NCI-H128 (cell line): ENCODE measurements around the gene LGALS4.
"Not testable (repeated sequence)": the region's sequence is repeated elsewhere in the genome, so short reads cannot be mapped to it uniquely, and the experiment has no call there.

Source experiments
- DNase-seq: peaks from one replicate; lab custom pipeline; 2025; ENCODE audit not compliant: unreplicated experiment; lab: John Stamatoyannopoulos, UW

LGALS4 gene

GRCh38 chr19:38843175-38843758, 30.5 kb upstream of the LGALS4 start:
- no peak for DNase-seq

- DNase-seq, result no peak
Observed at GRCh38 chr19:38842439-38843174, 29.9 kb upstream of the LGALS4 start.

- no peak for DNase-seq
Observed at GRCh38 chr19:38841787-38842438, 29.2 kb upstream of the LGALS4 start.

GRCh38 chr19:38841180-38841766, 28.5 kb upstream of the LGALS4 start:
- DNase-seq, result no peak

GRCh38 chr19:38840583-38840968, 27.8 kb upstream of the LGALS4 start:
- no peak for DNase-seq

GRCh38 chr19:38839816-38840582, 27.3 kb upstream of the LGALS4 start:
- no peak for DNase-seq

GRCh38 chr19:38838986-38839761, 26.4 kb upstream of the LGALS4 start:
- DNase-seq, result no peak

GRCh38 chr19:38838208-38838985, 25.7 kb upstream of the LGALS4 start:
- no peak for DNase-seq

GRCh38 chr19:38837656-38838121, 24.9 kb upstream of the LGALS4 start:
- no peak for DNase-seq

GRCh38 chr19:38836983-38837626, 24.4 kb upstream of the LGALS4 start:
- DNase-seq, result no peak

GRCh38 chr19:38836159-38836982, 23.6 kb upstream of the LGALS4 start:
- DNase-seq, result no peak

GRCh38 chr19:38834590-38834989, 21.8 kb upstream of the LGALS4 start:
- DNase-seq, result no peak

- DNase-seq, result no peak
Observed at GRCh38 chr19:38834104-38834490, 21.4 kb upstream of the LGALS4 start.

GRCh38 chr19:38833092-38833425, 20.3 kb upstream of the LGALS4 start:
- DNase-seq, result no peak

GRCh38 chr19:38831142-38831605, 18.4 kb upstream of the LGALS4 start:
- DNase-seq, result no peak

GRCh38 chr19:38830039-38830733, 17.4 kb upstream of the LGALS4 start:
- DNase-seq, result no peak

GRCh38 chr19:38829203-38829602, 16.5 kb upstream of the LGALS4 start:
- not testable (repeated sequence) for DNase-seq
